HG02884 (cell line): ENCODE results near the gene CHCHD6.

Experiments used
- ATAC-seq: cut with Tn5 transposase; IDR thresholded peaks from one replicate; pipeline ENCODE4 v1.9.1; 2021; ENCODE audit warnings: mild to moderate bottlenecking, moderate library complexity; ENCODE audit not compliant: unreplicated experiment

Gene CHCHD6

GRCh38 chr3:126816986-126817777 lies 113.1 kb downstream of the CHCHD6 start:
- no peak for ATAC-seq

GRCh38 chr3:126817781-126818180 lies 113.7 kb downstream of the CHCHD6 start:
- ATAC-seq: no peak

GRCh38 chr3:126818400-126819095 lies 114.5 kb downstream of the CHCHD6 start:
- ATAC-seq: no peak

GRCh38 chr3:126826693-126827092 lies 122.7 kb downstream of the CHCHD6 start:
- no peak for ATAC-seq

- no peak for ATAC-seq
Measured at GRCh38 chr3:126827121-126827520, 123.1 kb downstream of the CHCHD6 start.

GRCh38 chr3:126828306-126828705 lies 124.3 kb downstream of the CHCHD6 start:
- ATAC-seq: no peak

- ATAC-seq: no peak
Measured at GRCh38 chr3:126832933-126833332, 128.9 kb downstream of the CHCHD6 start.

GRCh38 chr3:126834596-126835471 lies 130.8 kb downstream of the CHCHD6 start:
- ATAC-seq: no peak

GRCh38 chr3:126835472-126836219 lies 131.6 kb downstream of the CHCHD6 start:
- no peak for ATAC-seq

- no peak for ATAC-seq
Measured at GRCh38 chr3:126836220-126836860, 132.3 kb downstream of the CHCHD6 start.

GRCh38 chr3:126837773-126838172 lies 133.7 kb downstream of the CHCHD6 start:
- ATAC-seq: no peak

GRCh38 chr3:126845920-126846715 lies 142.1 kb downstream of the CHCHD6 start:
- ATAC-seq: no peak

- ATAC-seq: no peak
Measured at GRCh38 chr3:126847061-126847460, 143.0 kb downstream of the CHCHD6 start.

GRCh38 chr3:126848991-126849390 lies 145.0 kb downstream of the CHCHD6 start:
- ATAC-seq: no peak

GRCh38 chr3:126849768-126850167 lies 145.7 kb downstream of the CHCHD6 start:
- ATAC-seq: no peak

GRCh38 chr3:126850370-126851085 lies 146.5 kb downstream of the CHCHD6 start:
- ATAC-seq: no peak

GRCh38 chr3:126851382-126851781 lies 147.3 kb downstream of the CHCHD6 start:
- ATAC-seq: no peak

- ATAC-seq: no peak
Measured at GRCh38 chr3:126851934-126852333, 147.9 kb downstream of the CHCHD6 start.

GRCh38 chr3:126852511-126852910 lies 148.5 kb downstream of the CHCHD6 start:
- no peak for ATAC-seq
